HCT116 (cell line): ENCODE measurements around the gene SMIM3. TPM values are rescaled to one million over a fixed set of nuclear protein-coding genes. Genes with fewer than 3 reads are reported as not detected.

Source experiments
- ATAC-seq: fragments of 200-7000 bp; cut with Tn5 transposase; 2 replicates; pipeline ENCODE4 v1.9.1; 2020; ENCODE audit warnings: mild to moderate bottlenecking, moderate library complexity
- BruUV-seq: library from RNA; stranded (reverse); fragments of 400-500 nt; replicated peaks from 2 replicates; lab custom pipeline; 2021; lab: Mats Ljungman, UMichigan
- CTCF ChIA-PET: fragments of 300-600 bp; sonication (Branson Sonifier 250); formaldehyde crosslinking; loops from one replicate; lab custom pipeline; 2021; ENCODE audit warnings: antibody characterized with exemption; lab: Charles Lee
- POLR2A ChIA-PET: fragments of 300-600, 350-600 bp; sonication (Branson Sonifier 250); formaldehyde crosslinking; loops from one replicate; lab custom pipeline; 2021; ENCODE audit warnings: antibody characterized with exemption; lab: Charles Lee
- RAD21 ChIA-PET, 2 experiments: fragments of 300-600 bp; sonication (Branson Sonifier 250); formaldehyde crosslinking; loops; one replicate each; lab custom pipeline; 2023; ENCODE audit warnings: low total read pairs in 2 of 2; ENCODE audit not compliant: uncharacterized antibody in 2 of 2, unreplicated experiment in 2 of 2, low non-redundant PET in 1 of 2; lab: Charles Lee
- DNase-seq: peaks from one replicate; pipeline ENCODE4 v3.0.0-alpha.2; 2010; ENCODE audit warnings: low read depth, low spot score
- H2AFZ ChIP-seq: fragments of 200-600 bp; shearing (Covaris generic), sonication (generic); 2 replicates; pipeline ENCODE4 v1.6.1; 2017; ENCODE audit warnings: low read depth, mixed run types, mixed read lengths, antibody characterized with exemption, low read length; ENCODE audit not compliant: poor library complexity, severe bottlenecking
- H3K27ac ChIP-seq: 2 replicates; pipeline ENCODE4 v1.5.1; 2012; ENCODE audit warnings: low read depth, low read length
- H3K27me3 ChIP-seq: fragments of 200-600 bp; sonication (generic); 2 replicates; pipeline ENCODE4 v1.6.1; 2016; ENCODE audit warnings: mixed run types, low read length, mixed read lengths; ENCODE audit not compliant: insufficient read depth
- H3K36me3 ChIP-seq, 2 experiments: fragments of 200-500 bp in 1 of 2; fragments of 200-600 bp in 1 of 2; sonication (Bioruptor generic) in 1 of 2; sonication (generic) in 1 of 2; 2 replicates each; pipeline versions ENCODE4 v1.5.1 to v1.6.1; 2014 to 2016; ENCODE audit warnings: low read length in 2 of 2, inconsistent platforms in 1 of 2, mixed read lengths in 1 of 2, mixed run types in 1 of 2; ENCODE audit not compliant: insufficient read depth in 2 of 2, control insufficient read depth in 1 of 2
- H3K4me1 ChIP-seq, 2 experiments: fragments of 200-600 bp in 1 of 2; sonication (generic) in 1 of 2; 2 replicates each; pipeline versions ENCODE4 v1.5.1 to v1.6.1; 2012 to 2017; ENCODE audit warnings: low read length in 2 of 2, inconsistent platforms in 1 of 2, mild to moderate bottlenecking in 1 of 2, mixed read lengths in 1 of 2, mixed run types in 1 of 2, moderate library complexity in 1 of 2; ENCODE audit not compliant: insufficient read depth in 2 of 2, control insufficient read depth in 1 of 2
- H3K4me2 ChIP-seq: fragments of 200-600 bp; sonication (generic); 2 replicates; pipeline ENCODE4 v1.6.1; 2017; ENCODE audit warnings: mixed run types, low read length, mixed read lengths
- H3K4me3 ChIP-seq, 2 experiments: fragments of 200-600 bp in 1 of 2; sonication (generic) in 1 of 2; replicated peaks in 1 of 2; 2 replicates each; pipeline ENCODE4 v1.5.1; 2011 to 2016; ENCODE audit warnings: low read length in 2 of 2, control low read depth in 1 of 2, low read depth in 1 of 2, mild to moderate bottlenecking in 1 of 2, mixed read lengths in 1 of 2, mixed run types in 1 of 2
- H3K79me2 ChIP-seq: fragments of 200-600 bp; sonication (generic); 2 replicates; pipeline ENCODE4 v1.6.1; 2017; ENCODE audit warnings: mild to moderate bottlenecking, mixed run types, low read length, moderate library complexity, mixed read lengths; ENCODE audit not compliant: insufficient read depth
- H3K9ac ChIP-seq: fragments of 200-600 bp; sonication (generic); 2 replicates; pipeline ENCODE4 v1.6.1; 2016; ENCODE audit warnings: low read length, mixed read lengths
- H3K9me2 ChIP-seq: fragments of 200-600 bp; sonication (generic), shearing (Covaris generic); 2 replicates; pipeline ENCODE4 v1.6.1; 2017; ENCODE audit warnings: mixed run types, mild to moderate bottlenecking, moderate library complexity; ENCODE audit not compliant: insufficient read depth
- H3K9me3 ChIP-seq, 2 experiments: fragments of 200-500 bp in 1 of 2; fragments of 200-600 bp in 1 of 2; sonication (Bioruptor generic) in 1 of 2; sonication (generic) in 1 of 2; 2 replicates each; pipeline ENCODE4 v1.6.1; 2014 to 2017; ENCODE audit warnings: low read length in 2 of 2, mixed read lengths in 2 of 2, inconsistent platforms in 1 of 2, low read depth in 1 of 2, mild to moderate bottlenecking in 1 of 2, mixed run types in 1 of 2, moderate library complexity in 1 of 2; ENCODE audit not compliant: control insufficient read depth in 1 of 2, insufficient read depth in 1 of 2
- H4K20me1 ChIP-seq: fragments of 200-600 bp; sonication (generic), shearing (Covaris generic); 2 replicates; pipeline ENCODE4 v1.6.1; 2017; ENCODE audit warnings: mixed run types, mild to moderate bottlenecking, moderate library complexity; ENCODE audit not compliant: insufficient read depth
- CBX3 ChIP-seq: IDR thresholded peaks from 2 replicates; pipeline ENCODE4 v1.6.1; 2012; ENCODE audit warnings: low read depth
- CEBPB ChIP-seq: IDR thresholded peaks from 2 replicates; pipeline ENCODE4 v1.6.1; 2012; ENCODE audit warnings: low read depth
- CTCF ChIP-seq, 3 experiments: fragments of 200-600 bp in 1 of 3; sonication (generic) in 1 of 3; IDR thresholded peaks in 2 of 3; conservative IDR thresholded peaks in 1 of 3; 2 replicates each; pipeline ENCODE4 v1.5.1; 2012 to 2017; ENCODE audit warnings: low read depth in 2 of 3, low read length in 2 of 3, antibody characterized with exemption in 1 of 3, borderline replicate concordance in 1 of 3, control low read depth in 1 of 3, mild to moderate bottlenecking in 1 of 3, mixed read lengths in 1 of 3, mixed run types in 1 of 3, moderate library complexity in 1 of 3; ENCODE audit not compliant: insufficient read depth in 1 of 3
- EGR1 ChIP-seq: IDR thresholded peaks from 2 replicates; pipeline ENCODE4 v1.6.1; 2012; ENCODE audit warnings: low read depth
- ELF1 ChIP-seq: IDR thresholded peaks from 2 replicates; pipeline ENCODE4 v1.6.1; 2012; ENCODE audit warnings: low read depth, borderline replicate concordance
- EZH2 ChIP-seq: fragments of 200-600 bp; sonication (generic); IDR thresholded peaks from 2 replicates; pipeline ENCODE4 v1.6.1; 2017; ENCODE audit warnings: antibody characterized with exemption, mixed run types
- EZH2phosphoT487 ChIP-seq: fragments of 200-600 bp; IDR thresholded peaks from 2 replicates; pipeline ENCODE4 v1.6.1; 2018; ENCODE audit warnings: antibody characterized with exemption, borderline replicate concordance
- FOSL1 ChIP-seq: IDR thresholded peaks from 2 replicates; pipeline ENCODE4 v1.6.1; 2012; ENCODE audit warnings: low read depth
- JUND ChIP-seq: IDR thresholded peaks from 2 replicates; pipeline ENCODE4 v1.6.1; 2012
- POLR2A ChIP-seq: IDR thresholded peaks from 2 replicates; pipeline ENCODE4 v1.7.0; 2011; ENCODE audit warnings: borderline replicate concordance; ENCODE audit not compliant: insufficient read depth, insufficient read length; ENCODE audit errors: extremely low read depth
- POLR2AphosphoS5 ChIP-seq: IDR thresholded peaks from 2 replicates; pipeline ENCODE4 v1.6.1; 2011; ENCODE audit warnings: mild to moderate bottlenecking, low read depth, low read length, moderate library complexity
- SP1 ChIP-seq: IDR thresholded peaks from 2 replicates; pipeline ENCODE4 v1.6.1; 2012; ENCODE audit warnings: low read depth
- SRF ChIP-seq: IDR thresholded peaks from 2 replicates; pipeline ENCODE4 v1.6.1; 2012; ENCODE audit warnings: low read depth
- TCF7L2 ChIP-seq: IDR thresholded peaks from 2 replicates; pipeline ENCODE4 v1.7.0; 2011; ENCODE audit warnings: borderline replicate concordance, inconsistent platforms; ENCODE audit not compliant: insufficient read depth, insufficient read length; ENCODE audit errors: extremely low read depth
- YY1 ChIP-seq: IDR thresholded peaks from 2 replicates; pipeline ENCODE4 v1.6.1; 2011; ENCODE audit warnings: low read length, low read depth, moderate library complexity, mild to moderate bottlenecking; ENCODE audit not compliant: insufficient replicate concordance; ENCODE audit errors: extremely low read depth
- ZFX ChIP-seq: fragments of 450-650 bp; IDR thresholded peaks from 2 replicates; pipeline ENCODE4 v1.6.1; 2017
- ZNF274 ChIP-seq: fragments of 200-500 bp; sonication (Bioruptor generic); IDR thresholded peaks from 2 replicates; pipeline ENCODE4 v1.6.1; 2014; ENCODE audit warnings: mild to moderate bottlenecking, low read depth, low read length, inconsistent platforms
- intact Hi-C: fragments of 100-400 bp; cut with micrococcal nuclease; formaldehyde crosslinking; loops from 2 replicates; pipeline ENCODE4 v1.10.0; 2022
- total RNA-seq: library from RNA; stranded (reverse); gene quantifications from one replicate; pipeline ENCODE4 v1.2.1, GENCODE V29; 2021; ENCODE audit not compliant: unreplicated experiment
- TF ChIP-seq, protein P1 (sequence below): IDR thresholded peaks from 2 replicates; pipeline ENCODE4 v1.6.1; 2012

Gene SMIM3
- total RNA-seq, 1 experiment from 2014 or later, result 35.4 TPM

DNA sequence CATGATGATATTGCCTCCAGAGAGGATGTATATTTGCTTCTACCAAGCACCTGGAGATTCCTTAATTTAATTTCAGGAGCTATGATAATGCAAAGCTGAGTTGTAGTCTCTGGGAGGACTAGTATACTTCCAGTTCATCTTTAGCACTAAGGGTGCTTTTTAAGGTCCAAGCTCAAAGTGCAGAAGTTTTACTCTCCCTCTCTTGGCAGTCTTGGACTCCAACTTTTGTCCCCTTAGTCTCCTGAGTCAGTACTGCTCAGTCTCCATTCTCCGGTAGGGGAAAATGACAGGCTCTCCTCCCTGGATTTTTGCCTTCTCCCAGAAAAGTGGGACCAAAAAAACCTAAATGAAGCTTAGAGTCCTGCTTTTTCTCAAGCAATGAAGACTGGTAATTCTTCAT, 8.3 kb downstream of the SMIM3 start:
- no peak overlapping the region for H2AFZ ChIP-seq
- CTCF ChIA-PET, result interaction anchor here (0.6 to 1.4 kb wide), 3 partner anchors 14 to 229 kb away, joined by 3 to 4 read pairs (median 4); no protein-coding TSS in a partner anchor
- H4K20me1 ChIP-seq, result no peaks in the 10 kb centered on the region
- H3K9me3 ChIP-seq, result no peaks in the 10 kb centered on the region
- no peak overlapping the region for H3K27ac ChIP-seq
- peaks cover 85 to 91% of the 10 kb centered on the region in 2 experiments for H3K4me1 ChIP-seq
- no peak for DNase-seq
- ATAC-seq, result no peak
- H3K79me2 ChIP-seq, result peaks cover 83% of the 10 kb centered on the region
- H3K36me3 ChIP-seq, result no peaks in the 10 kb centered on the region
- H3K9ac ChIP-seq, result no peak overlapping the region
- RAD21 ChIA-PET, result no interaction called here
- H3K9me2 ChIP-seq, result no peaks in the 10 kb centered on the region
- POLR2A ChIA-PET, result interaction anchor here (1.0 kb wide), 1 partner anchor 8 kb away, joined by 7 read pairs; the partner anchor contains the start of gene SMIM3
- BruUV-seq, result no TSS peak
- no peak overlapping the region for H3K4me2 ChIP-seq
- TF ChIP-seq, protein P1, sequence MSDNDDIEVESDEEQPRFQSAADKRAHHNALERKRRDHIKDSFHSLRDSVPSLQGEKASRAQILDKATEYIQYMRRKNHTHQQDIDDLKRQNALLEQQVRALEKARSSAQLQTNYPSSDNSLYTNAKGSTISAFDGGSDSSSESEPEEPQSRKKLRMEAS, result no peak
- no peak for TF ChIP-seq YY1
- TF ChIP-seq ZNF274, result no peak
- TF ChIP-seq SP1, result no peak
- TF ChIP-seq CEBPB, result no peak
- no peak for TF ChIP-seq EZH2
- TF ChIP-seq CBX3, result no peak
- TF ChIP-seq TCF7L2, result no peak
- no peak for TF ChIP-seq ZFX
- no peak for TF ChIP-seq EZH2phosphoT487
- H3K27me3 ChIP-seq, result no peaks in the 10 kb centered on the region
- intact Hi-C loops, result loop anchor here (10.0 kb wide), 1 partner anchor 332 kb away; no protein-coding TSS in a partner anchor
- H3K4me3 ChIP-seq, result no peak overlapping the region

- Histone ChIP-seq H3K9ac (no peak overlapping the region), H3K4me2 (no peak overlapping the region), H3K27ac (no peak overlapping the region), H3K27me3 (no peaks in the 10 kb centered on the region), H4K20me1 (no peaks in the 10 kb centered on the region), H3K9me3 (no peaks in the 10 kb centered on the region), H3K36me3 (no peaks in the 10 kb centered on the region), H3K9me2 (no peaks in the 10 kb centered on the region), H3K4me1 (peaks cover 79 to 83% of the 10 kb centered on the region in 2 experiments), H2AFZ (no peak overlapping the region), H3K4me3 (no peak overlapping the region), H3K79me2 (peaks cover 83% of the 10 kb centered on the region)
- intact Hi-C loops, result loop anchor here (10.0 kb wide), 1 partner anchor 333 kb away; no protein-coding TSS in a partner anchor
- DNase-seq, result no peak
- ATAC-seq, result no peak
- ChIA-PET POLR2A (interaction anchor here (1.0 kb wide), 1 partner anchor 9 kb away, joined by 7 read pairs; the partner anchor contains the start of gene SMIM3), RAD21 (no interaction called here), CTCF (interaction anchor here (1.4 kb wide), 1 partner anchor 14 kb away, joined by 4 read pairs; no protein-coding TSS in a partner anchor)
- BruUV-seq, result no TSS peak
- TF ChIP-seq SRF (no peak), ZFX (no peak), FOSL1 (no peak), POLR2AphosphoS5 (no peak), CBX3 (no peak), ELF1 (no peak), TCF7L2 (no peak), EZH2phosphoT487 (no peak), POLR2A (no peak), EZH2 (no peak), JUND (no peak), CTCF (IDR thresholded peaks at IDR 0.05 in 2 of 3, conservative IDR thresholded peaks at IDR 0.05 in 1 of 3; ENCODE audit: borderline replicate concordance in 1 of 3, insufficient read depth in 1 of 3, low read depth in 2 of 3, low read length in 2 of 3) (no peak), CEBPB (no peak), EGR1 (no peak)
- TF ChIP-seq, protein P1, result no peak
These were observed 9.1 kb downstream of the SMIM3 start for GRCh38 chr5:150787656-150788055.
